Hepatocyte (in vitro differentiated cells): ENCODE data around the gene P4HA3.

Experiments
- EZH2 ChIP-seq: fragments of 200-600 bp; sonication (generic); IDR thresholded peaks from 2 replicates; pipeline ENCODE4 v1.6.1; 2016; ENCODE audit warnings: antibody characterized with exemption, mild to moderate bottlenecking, borderline replicate concordance
- TF ChIP-seq, protein P1 (sequence below): fragments of 200-600 bp; sonication (generic); IDR thresholded peaks from 2 replicates; pipeline ENCODE4 v1.5.1; 2016; ENCODE audit warnings: antibody characterized with exemption, mild to moderate bottlenecking; ENCODE audit not compliant: poor library complexity

DNA sequence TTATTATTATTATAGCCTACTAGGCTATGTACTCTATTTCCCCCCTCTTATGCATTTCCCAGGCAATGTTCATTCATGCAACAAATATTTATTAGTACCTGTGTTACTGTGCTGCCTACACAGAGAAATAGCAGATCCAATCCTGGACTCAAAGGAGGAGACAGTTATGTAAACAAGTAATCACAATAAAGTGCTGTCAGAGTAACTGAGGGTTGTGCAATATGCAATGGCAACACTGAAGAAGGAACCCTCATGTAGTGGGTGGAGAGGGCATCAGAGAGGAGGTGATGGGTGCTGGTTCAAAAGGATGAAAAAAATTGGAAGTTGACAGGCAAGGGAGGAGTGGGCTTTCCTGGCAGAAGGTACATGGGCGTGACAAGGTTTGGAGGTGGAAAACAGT lies 886 bp upstream of the P4HA3 start:
- no peak for TF ChIP-seq EZH2
- TF ChIP-seq, protein P1, sequence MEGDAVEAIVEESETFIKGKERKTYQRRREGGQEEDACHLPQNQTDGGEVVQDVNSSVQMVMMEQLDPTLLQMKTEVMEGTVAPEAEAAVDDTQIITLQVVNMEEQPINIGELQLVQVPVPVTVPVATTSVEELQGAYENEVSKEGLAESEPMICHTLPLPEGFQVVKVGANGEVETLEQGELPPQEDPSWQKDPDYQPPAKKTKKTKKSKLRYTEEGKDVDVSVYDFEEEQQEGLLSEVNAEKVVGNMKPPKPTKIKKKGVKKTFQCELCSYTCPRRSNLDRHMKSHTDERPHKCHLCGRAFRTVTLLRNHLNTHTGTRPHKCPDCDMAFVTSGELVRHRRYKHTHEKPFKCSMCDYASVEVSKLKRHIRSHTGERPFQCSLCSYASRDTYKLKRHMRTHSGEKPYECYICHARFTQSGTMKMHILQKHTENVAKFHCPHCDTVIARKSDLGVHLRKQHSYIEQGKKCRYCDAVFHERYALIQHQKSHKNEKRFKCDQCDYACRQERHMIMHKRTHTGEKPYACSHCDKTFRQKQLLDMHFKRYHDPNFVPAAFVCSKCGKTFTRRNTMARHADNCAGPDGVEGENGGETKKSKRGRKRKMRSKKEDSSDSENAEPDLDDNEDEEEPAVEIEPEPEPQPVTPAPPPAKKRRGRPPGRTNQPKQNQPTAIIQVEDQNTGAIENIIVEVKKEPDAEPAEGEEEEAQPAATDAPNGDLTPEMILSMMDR = no peak
